Esophagus squamous epithelium (tissue), 5 donors: Measurements from ENCODE around the gene IL17RA. TPM values are rescaled to one million over a fixed set of nuclear protein-coding genes. Genes with fewer than 3 reads are reported as not detected.

Source experiments
- DNase-seq: peaks from one replicate; lab custom pipeline; 2025; lab: John Stamatoyannopoulos, UW
- H3K27ac ChIP-seq, 4 donors: fragments of 200-600 bp; sonication (generic); one replicate each; pipeline ENCODE4 v1.5.1; 2016 to 2019; ENCODE audit warnings: mild to moderate bottlenecking in 1 of 4
- H3K27me3 ChIP-seq, 4 donors: fragments of 200-600 bp; sonication (generic); 1 replicate in 3 of 4; 2 replicates in 1 of 4; pipeline versions ENCODE4 v1.5.1 to v1.6.0; 2017 to 2021; ENCODE audit warnings: antibody characterized with exemption in 1 of 4
- H3K36me3 ChIP-seq, 3 donors: fragments of 200-600 bp; sonication (generic); one replicate each; pipeline ENCODE4 v1.5.1; 2016 to 2019
- H3K4me1 ChIP-seq, 3 donors: fragments of 200-600 bp; sonication (generic); one replicate each; pipeline ENCODE4 v1.5.1; 2017 to 2019
- H3K4me3 ChIP-seq, 4 donors: fragments of 200-600 bp; sonication (generic); 1 replicate in 3 of 4; 2 replicates in 1 of 4; pipeline ENCODE4 v1.5.1; 2016 to 2019; ENCODE audit warnings: mild to moderate bottlenecking in 2 of 4, moderate library complexity in 1 of 4
- H3K9me3 ChIP-seq, 3 donors: fragments of 200-600 bp; sonication (generic); one replicate each; pipeline ENCODE4 v1.5.1; 2016 to 2019
- POLR2A ChIP-seq, 4 donors: fragments of 450-650 bp; IDR thresholded peaks; one replicate each; pipeline ENCODE4 v1.6.1; 2017; ENCODE audit warnings: antibody characterized with exemption in 4 of 4, mild to moderate bottlenecking in 4 of 4, moderate library complexity in 3 of 4
- WGBS, 2 donors: methylation state at CpG; one replicate each; pipeline ENCODE4 v1.1.5; 2018; 5-methylcytosine and 5-hydroxymethylcytosine counted together
- intact Hi-C: fragments of 100-400 bp; cut with DNase I; formaldehyde crosslinking; loops from one replicate; pipeline ENCODE4 v1.15.0; 2022
- total RNA-seq, 4 donors: library from RNA; depleted of rRNA; stranded (reverse); fragments of >200 nt; gene quantifications; one replicate each; pipeline ENCODE4 v1.1.0, GENCODE V29; 2016
- TF ChIP-seq, protein P1 (sequence below), 6 experiments: fragments of 450-650 bp in 4 of 6; fragments of 200-600 bp in 2 of 6; sonication (generic) in 2 of 6; IDR thresholded peaks; one replicate each; pipeline ENCODE4 v1.5.1; 2016 to 2019; ENCODE audit warnings: antibody characterized with exemption in 6 of 6, mild to moderate bottlenecking in 4 of 6, moderate library complexity in 4 of 6
- donor health status: DM: yes; HTN: yes; CAD: no.

Gene IL17RA
- total RNA-seq, 4 donors from 2014 or later, result 8.6 to 14.7 (median 9.1) TPM

DNA sequence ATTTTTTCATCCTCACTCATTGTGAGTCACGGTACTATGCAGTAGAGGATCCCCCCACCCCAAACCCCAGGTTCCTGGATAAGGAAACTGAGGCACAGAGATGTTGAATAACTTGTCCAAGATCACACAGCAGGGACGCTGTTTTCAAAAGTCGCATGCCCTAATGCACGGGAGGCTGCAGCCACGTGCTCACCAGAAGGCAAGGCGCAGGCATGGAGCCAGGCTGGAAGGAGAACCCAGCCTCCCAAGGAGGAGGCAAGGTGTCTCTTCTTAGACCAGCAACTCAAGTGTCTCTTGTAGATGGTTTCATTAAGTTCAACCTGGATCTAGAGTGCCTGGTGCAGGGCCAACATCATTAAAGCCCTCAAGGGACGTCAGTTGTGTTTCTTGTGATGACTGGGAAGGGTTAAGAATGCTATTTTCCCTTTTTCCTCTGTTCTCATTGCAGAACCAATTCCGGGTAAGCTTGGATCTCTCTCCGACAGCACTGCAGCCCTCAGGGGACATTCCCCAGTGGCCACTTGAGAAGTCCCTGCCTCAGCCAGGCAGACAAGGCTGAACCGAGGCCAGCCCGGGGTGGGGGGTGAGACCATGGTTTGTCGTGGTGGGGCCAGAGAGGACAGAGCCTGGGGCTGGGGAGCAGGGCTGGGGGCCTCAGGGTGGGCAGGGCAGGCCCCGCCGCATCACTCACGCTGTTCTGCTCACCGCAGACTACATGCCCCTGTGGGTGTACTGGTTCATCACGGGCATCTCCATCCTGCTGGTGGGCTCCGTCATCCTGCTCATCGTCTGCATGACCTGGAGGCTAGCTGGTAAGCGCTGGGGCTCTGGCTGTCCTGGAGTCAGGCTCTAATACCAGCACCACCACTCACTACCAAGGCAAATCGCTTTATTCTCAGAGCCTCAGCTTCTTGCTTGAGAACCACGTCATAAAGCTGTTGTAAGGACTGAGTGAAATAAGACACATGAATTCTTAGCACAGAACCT, 20.6 kb downstream of the IL17RA start:
- intact Hi-C loops, result no loop called here
- no peak for TF ChIP-seq POLR2A (IDR thresholded peaks at IDR 0.05)
- TF ChIP-seq, protein P1, sequence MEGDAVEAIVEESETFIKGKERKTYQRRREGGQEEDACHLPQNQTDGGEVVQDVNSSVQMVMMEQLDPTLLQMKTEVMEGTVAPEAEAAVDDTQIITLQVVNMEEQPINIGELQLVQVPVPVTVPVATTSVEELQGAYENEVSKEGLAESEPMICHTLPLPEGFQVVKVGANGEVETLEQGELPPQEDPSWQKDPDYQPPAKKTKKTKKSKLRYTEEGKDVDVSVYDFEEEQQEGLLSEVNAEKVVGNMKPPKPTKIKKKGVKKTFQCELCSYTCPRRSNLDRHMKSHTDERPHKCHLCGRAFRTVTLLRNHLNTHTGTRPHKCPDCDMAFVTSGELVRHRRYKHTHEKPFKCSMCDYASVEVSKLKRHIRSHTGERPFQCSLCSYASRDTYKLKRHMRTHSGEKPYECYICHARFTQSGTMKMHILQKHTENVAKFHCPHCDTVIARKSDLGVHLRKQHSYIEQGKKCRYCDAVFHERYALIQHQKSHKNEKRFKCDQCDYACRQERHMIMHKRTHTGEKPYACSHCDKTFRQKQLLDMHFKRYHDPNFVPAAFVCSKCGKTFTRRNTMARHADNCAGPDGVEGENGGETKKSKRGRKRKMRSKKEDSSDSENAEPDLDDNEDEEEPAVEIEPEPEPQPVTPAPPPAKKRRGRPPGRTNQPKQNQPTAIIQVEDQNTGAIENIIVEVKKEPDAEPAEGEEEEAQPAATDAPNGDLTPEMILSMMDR (IDR thresholded peaks at IDR 0.05), result no peak
- peaks cover 0 to 5% (median 0%) of the 10 kb centered on the region in 3 donors for H3K4me1 ChIP-seq
- H3K27me3 ChIP-seq, result no peaks in the 10 kb centered on the region
- H3K36me3 ChIP-seq, result peaks cover 34 to 96% (median 40%) of the 10 kb centered on the region in 3 donors
- DNase-seq, result no peak
- 83 to 94% methylated on average over 4 to 14 of the region's 22 CpGs for WGBS, 2 donors
- H3K4me3 ChIP-seq, result no peak overlapping the region
- no peak overlapping the region for H3K27ac ChIP-seq
- H3K9me3 ChIP-seq, result no peaks in the 10 kb centered on the region

- Histone ChIP-seq H3K27ac (peak overlapping the region in 2 of 4 donors; percentile 17 to 37), H3K9me3 (no peaks in the 10 kb centered on the region), H3K4me1 (peaks cover 0 to 5% (median 0%) of the 10 kb centered on the region in 3 donors), H3K36me3 (peaks cover 30 to 95% (median 34%) of the 10 kb centered on the region in 3 donors), H3K4me3 (no peak overlapping the region), H3K27me3 (no peaks in the 10 kb centered on the region)
- no peak for DNase-seq
- TF ChIP-seq, protein P1 (IDR thresholded peaks at IDR 0.05), result no peak
- TF ChIP-seq POLR2A (IDR thresholded peaks at IDR 0.05), result no peak
- 68 to 90% methylated on average over 9 of the region's 12 CpGs for WGBS, 2 donors
- intact Hi-C loops, result no loop called here
Observed at GRCh38 chr22:17106161-17106784, 21.5 kb downstream of the IL17RA start.

GRCh38 chr22:17106785-17107546, 22.2 kb downstream of the IL17RA start:
- Histone ChIP-seq H3K9me3 (no peaks in the 10 kb centered on the region), H3K4me3 (no peak overlapping the region), H3K27me3 (no peaks in the 10 kb centered on the region), H3K36me3 (peaks cover 26 to 88% (median 29%) of the 10 kb centered on the region in 3 donors), H3K4me1 (peaks cover 0 to 3% (median 0%) of the 10 kb centered on the region in 3 donors), H3K27ac (peak overlapping the region in 2 of 4 donors; percentile 17 to 37)
- DNase-seq, result no peak
- intact Hi-C loops, result no loop called here
- WGBS, 2 donors, result 55 to 78% methylated on average over 14 to 15 of the region's 15 CpGs
- TF ChIP-seq, protein P1 (IDR thresholded peaks at IDR 0.05), result no peak
- TF ChIP-seq POLR2A (IDR thresholded peaks at IDR 0.05), result no peak

GRCh38 chr22:17107547-17107810, 22.7 kb downstream of the IL17RA start:
- no peaks in the 10 kb centered on the region for H3K27me3 ChIP-seq
- peaks cover 23 to 83% (median 24%) of the 10 kb centered on the region in 3 donors for H3K36me3 ChIP-seq

More at GRCh38 chr22:17107547-17107810, 22.7 kb downstream of the IL17RA start:
- H3K4me3 ChIP-seq, result no peak overlapping the region
- intact Hi-C loops, result no loop called here
- H3K27ac ChIP-seq, result peak overlapping the region in 2 of 4 donors; percentile 13 to 32
- H3K4me1 ChIP-seq, result no peaks in the 10 kb centered on the region
- TF ChIP-seq, protein P1 (IDR thresholded peaks at IDR 0.05), result no peak
- 77 to 89% methylated on average over 6 of the region's 6 CpGs for WGBS, 2 donors
- H3K9me3 ChIP-seq, result no peaks in the 10 kb centered on the region
- DNase-seq, result no peak
